Measurements from ENCODE around the gene SLC9C1.

Gene SLC9C1

DNA sequence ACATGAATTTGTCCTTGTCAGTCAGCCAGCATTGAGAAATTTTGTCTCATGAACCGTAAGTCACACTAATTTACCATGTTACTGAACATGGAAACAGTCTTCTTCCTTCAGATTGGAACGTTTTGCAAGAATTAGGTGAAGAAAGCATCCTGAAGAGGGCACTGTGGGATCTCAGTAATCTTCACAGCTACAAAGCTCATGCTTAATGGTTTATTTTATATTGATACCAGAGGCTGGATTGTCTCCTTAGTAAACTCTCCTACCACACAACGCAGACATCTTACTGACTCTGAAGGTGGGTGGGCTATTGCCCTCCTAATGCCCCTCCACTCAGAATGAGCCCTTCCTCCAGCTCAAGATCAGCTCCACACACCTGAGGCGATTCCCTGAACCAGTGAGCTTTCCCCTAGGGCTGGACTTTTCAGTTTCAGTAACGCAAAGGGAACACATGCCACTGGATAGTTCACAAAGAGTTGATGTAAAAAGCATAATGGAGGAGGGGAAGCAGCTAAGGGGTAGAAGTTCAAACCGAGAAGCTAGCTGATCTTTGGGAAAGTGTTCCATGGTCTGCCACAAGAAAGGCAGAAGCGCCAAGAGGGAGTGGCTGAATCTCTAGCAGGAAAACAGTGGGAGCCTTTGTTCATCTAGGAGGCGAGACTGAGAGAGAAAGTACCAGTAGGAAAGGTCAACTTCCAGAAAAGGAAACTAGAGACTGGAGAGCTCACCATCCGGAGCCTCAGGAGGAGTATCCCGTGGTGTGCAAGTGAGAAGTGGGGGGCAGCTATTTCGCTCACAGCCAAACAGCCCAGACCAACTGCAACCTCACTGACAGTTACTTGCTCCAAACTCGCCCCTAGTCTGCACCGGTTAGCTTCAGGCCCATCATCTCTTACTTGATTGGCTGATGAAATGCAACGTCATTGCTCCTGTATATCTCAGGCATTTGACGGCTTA lies at the start of gene SLC9C1:
Gene SLC9C1, minus strand, starts transcription at position 849 of the 954 bp plus-strand sequence. CDS start 7,425 bp downstream, outside the sequence.
- Histone ChIP-seq H3K27ac (ENCODE audit: low read depth in 2 of 2, low read length in 2 of 2) (peak within 1 kb of the TSS; percentile 70 to 79), H3K27me3 (ENCODE audit: control insufficient read depth in 2 of 2, insufficient read depth in 2 of 2, low read length in 2 of 2) (no peaks in the 10 kb centered on the region)

DNA sequence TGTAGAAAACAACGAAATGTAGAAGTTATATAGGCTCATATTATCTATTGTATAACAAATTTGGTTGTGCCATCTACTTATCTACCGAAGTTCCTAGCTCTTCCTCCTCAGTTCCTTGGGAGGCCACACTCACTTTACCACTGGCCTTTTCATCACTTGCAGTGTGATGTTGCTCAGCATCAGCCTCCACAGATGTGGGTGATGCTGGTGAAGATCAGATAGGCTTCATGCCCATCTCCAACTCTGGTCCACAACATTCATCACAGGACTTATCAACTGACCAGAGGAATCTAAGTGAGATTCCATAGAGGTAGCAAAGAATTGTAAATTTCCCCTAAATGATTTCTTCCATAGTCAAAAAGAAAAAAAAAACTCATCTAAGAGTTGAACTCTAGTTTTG lies 47.4 kb upstream of the SLC9C1 start:
- Histone ChIP-seq H3K4me1 (ENCODE audit: control insufficient read depth in 2 of 2, insufficient read depth in 2 of 2, low read length in 2 of 2) (no peaks in the 10 kb centered on the region), H3K4me3 (ENCODE audit: low read length in 2 of 2) (no peak overlapping the region), H3K9ac (ENCODE audit: low read depth in 1 of 2, low read length in 2 of 2) (no peak overlapping the region), H3K9me3 (ENCODE audit: control insufficient read depth in 2 of 2, low read length in 2 of 2) (no peaks in the 10 kb centered on the region), H3K36me3 (ENCODE audit: control insufficient read depth in 2 of 2, insufficient read depth in 2 of 2, low read length in 2 of 2) (peaks cover 0 to 7% of the 10 kb centered on the region in 2 donors), H3K27ac (ENCODE audit: low read depth in 2 of 2, low read length in 2 of 2) (no peak overlapping the region), H3K27me3 (ENCODE audit: control insufficient read depth in 2 of 2, insufficient read depth in 2 of 2, low read length in 2 of 2) (no peaks in the 10 kb centered on the region)

More for the DNA sequence above, at the start of gene SLC9C1:
- Histone ChIP-seq H3K36me3 (ENCODE audit: control insufficient read depth in 2 of 2, insufficient read depth in 2 of 2, low read length in 2 of 2) (no peaks in the 10 kb centered on the region), H3K4me3 (ENCODE audit: low read length in 2 of 2) (peak within 1 kb of the TSS; percentile 77 to 83), H3K4me1 (ENCODE audit: control insufficient read depth in 2 of 2, insufficient read depth in 2 of 2, low read length in 2 of 2) (no peaks in the 10 kb centered on the region), H3K9ac (ENCODE audit: low read depth in 1 of 2, low read length in 2 of 2) (peak within 1 kb of the TSS; percentile 49 to 57), H3K9me3 (ENCODE audit: control insufficient read depth in 2 of 2, low read length in 2 of 2) (no peaks in the 10 kb centered on the region)

DNA sequence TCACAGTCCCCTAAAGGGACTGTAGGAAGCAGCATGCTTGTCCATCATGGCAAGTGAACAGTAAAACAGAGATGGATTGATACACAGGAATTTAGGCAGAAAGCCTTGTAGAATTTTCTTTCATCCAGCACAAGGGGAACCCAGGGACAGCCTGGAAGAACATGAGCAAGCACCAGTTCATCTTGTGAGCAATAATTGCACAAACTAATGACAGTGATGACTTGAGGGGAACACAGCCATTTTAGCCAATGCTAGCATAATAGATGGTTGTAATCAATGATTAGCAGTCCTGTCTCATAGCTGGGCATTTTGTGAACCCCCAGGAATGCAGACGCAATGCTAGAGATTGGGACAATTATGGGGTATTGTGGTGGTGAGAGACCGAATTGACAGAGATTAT lies 45.6 kb upstream of the SLC9C1 start:
- Histone ChIP-seq H3K27me3 (ENCODE audit: control insufficient read depth in 2 of 2, insufficient read depth in 2 of 2, low read length in 2 of 2) (no peaks in the 10 kb centered on the region), H3K4me3 (ENCODE audit: low read length in 2 of 2) (no peak overlapping the region), H3K9me3 (ENCODE audit: control insufficient read depth in 2 of 2, low read length in 2 of 2) (no peaks in the 10 kb centered on the region), H3K27ac (ENCODE audit: low read depth in 2 of 2, low read length in 2 of 2) (no peak overlapping the region), H3K9ac (ENCODE audit: low read depth in 1 of 2, low read length in 2 of 2) (no peak overlapping the region), H3K4me1 (ENCODE audit: control insufficient read depth in 2 of 2, insufficient read depth in 2 of 2, low read length in 2 of 2) (no peaks in the 10 kb centered on the region), H3K36me3 (ENCODE audit: control insufficient read depth in 2 of 2, insufficient read depth in 2 of 2, low read length in 2 of 2) (no peaks in the 10 kb centered on the region)

DNA sequence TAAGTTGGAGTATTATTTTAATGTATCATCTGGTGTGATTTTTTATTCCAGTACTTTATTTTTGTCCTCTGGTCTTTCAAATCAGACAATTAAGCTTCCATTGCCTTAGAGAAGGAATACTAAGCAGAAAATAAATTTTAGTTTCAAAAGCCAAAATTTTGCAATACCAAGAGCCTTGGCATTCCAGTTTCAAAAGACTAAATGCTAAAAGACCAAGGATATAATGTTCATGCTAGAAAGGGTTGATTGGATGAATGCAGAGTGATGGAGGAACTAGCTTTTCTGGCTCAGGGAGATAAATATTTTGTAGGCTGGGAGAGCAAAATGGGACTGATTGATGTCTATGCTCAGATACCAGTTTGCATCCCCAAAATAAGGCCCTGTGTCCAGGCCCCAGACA lies 45.1 kb upstream of the SLC9C1 start:
- no peak overlapping the region for H3K9ac ChIP-seq (ENCODE audit: low read depth in 1 of 2, low read length in 2 of 2)
- peaks cover 0 to under 1% of the 10 kb centered on the region in 2 donors for H3K4me1 ChIP-seq (ENCODE audit: control insufficient read depth in 2 of 2, insufficient read depth in 2 of 2, low read length in 2 of 2)
- no peaks in the 10 kb centered on the region for H3K9me3 ChIP-seq (ENCODE audit: control insufficient read depth in 2 of 2, low read length in 2 of 2)
- no peaks in the 10 kb centered on the region for H3K27me3 ChIP-seq (ENCODE audit: control insufficient read depth in 2 of 2, insufficient read depth in 2 of 2, low read length in 2 of 2)
- H3K36me3 ChIP-seq (ENCODE audit: control insufficient read depth in 2 of 2, insufficient read depth in 2 of 2, low read length in 2 of 2), result no peaks in the 10 kb centered on the region
- H3K27ac ChIP-seq (ENCODE audit: low read depth in 2 of 2, low read length in 2 of 2), result no peak overlapping the region
- no peak overlapping the region for H3K4me3 ChIP-seq (ENCODE audit: low read length in 2 of 2)

DNA sequence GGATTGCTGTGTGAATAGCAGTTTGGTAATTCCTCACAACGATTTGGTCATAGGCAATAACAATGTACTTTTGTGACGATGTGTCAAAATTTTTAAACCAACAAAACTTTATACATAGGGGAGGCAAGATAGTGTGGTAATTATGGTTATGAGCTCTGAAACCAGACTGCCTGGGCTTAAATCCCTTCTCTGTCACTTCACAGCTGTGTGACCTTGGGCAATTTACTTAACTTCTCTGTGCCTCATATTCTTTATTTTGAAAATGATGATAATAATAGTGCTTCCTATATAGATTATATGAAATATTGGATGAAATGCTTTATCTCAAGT lies 44.7 kb upstream of the SLC9C1 start:
- Histone ChIP-seq H3K4me3 (ENCODE audit: low read length in 2 of 2) (no peak overlapping the region), H3K36me3 (ENCODE audit: control insufficient read depth in 2 of 2, insufficient read depth in 2 of 2, low read length in 2 of 2) (no peaks in the 10 kb centered on the region), H3K9me3 (ENCODE audit: control insufficient read depth in 2 of 2, low read length in 2 of 2) (no peaks in the 10 kb centered on the region), H3K9ac (ENCODE audit: low read depth in 1 of 2, low read length in 2 of 2) (no peak overlapping the region), H3K4me1 (ENCODE audit: control insufficient read depth in 2 of 2, insufficient read depth in 2 of 2, low read length in 2 of 2) (peaks cover 0 to 2% of the 10 kb centered on the region in 2 donors), H3K27me3 (ENCODE audit: control insufficient read depth in 2 of 2, insufficient read depth in 2 of 2, low read length in 2 of 2) (no peaks in the 10 kb centered on the region), H3K27ac (ENCODE audit: low read depth in 2 of 2, low read length in 2 of 2) (no peak overlapping the region)

DNA sequence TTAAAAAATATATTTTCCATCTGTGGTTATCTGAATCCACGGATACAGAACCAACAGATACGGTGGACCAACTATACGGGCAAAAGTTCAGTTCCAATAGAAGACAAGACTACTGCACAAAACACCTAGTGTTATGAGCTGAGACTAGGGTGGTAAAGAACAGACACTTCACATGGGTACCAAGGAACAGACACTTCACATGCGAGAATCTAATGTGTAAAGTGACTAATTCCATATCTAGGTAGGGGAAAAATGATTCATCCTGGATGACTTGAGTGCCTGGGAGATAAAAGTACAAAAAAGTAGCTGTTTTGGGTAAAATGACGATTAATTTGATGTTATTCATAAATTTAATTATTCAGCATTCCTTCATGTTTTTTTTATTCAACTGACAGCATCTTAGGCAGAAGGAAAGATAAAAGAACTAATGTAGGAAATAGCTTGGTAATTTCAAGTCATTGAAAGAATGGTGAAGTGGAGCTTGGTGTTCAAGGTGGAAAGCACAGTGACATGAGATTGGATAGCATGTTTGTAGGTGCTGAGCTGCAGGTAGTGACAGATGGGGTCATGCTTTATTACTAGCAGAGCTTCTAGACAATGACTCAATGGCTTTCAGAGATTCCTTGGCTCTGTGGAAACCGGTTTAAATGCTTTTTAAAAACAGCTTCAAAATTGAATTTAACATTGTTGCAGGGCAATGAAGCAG lies 44.2 kb upstream of the SLC9C1 start:
- H3K4me3 ChIP-seq (ENCODE audit: low read length in 2 of 2), result no peak overlapping the region
- no peaks in the 10 kb centered on the region for H3K27me3 ChIP-seq (ENCODE audit: control insufficient read depth in 2 of 2, insufficient read depth in 2 of 2, low read length in 2 of 2)
- no peak overlapping the region for H3K9ac ChIP-seq (ENCODE audit: low read depth in 1 of 2, low read length in 2 of 2)
- peaks cover 0 to 2% of the 10 kb centered on the region in 2 donors for H3K4me1 ChIP-seq (ENCODE audit: control insufficient read depth in 2 of 2, insufficient read depth in 2 of 2, low read length in 2 of 2)
- H3K27ac ChIP-seq (ENCODE audit: low read depth in 2 of 2, low read length in 2 of 2), result no peak overlapping the region
- no peaks in the 10 kb centered on the region for H3K9me3 ChIP-seq (ENCODE audit: control insufficient read depth in 2 of 2, low read length in 2 of 2)
- H3K36me3 ChIP-seq (ENCODE audit: control insufficient read depth in 2 of 2, insufficient read depth in 2 of 2, low read length in 2 of 2), result no peaks in the 10 kb centered on the region

DNA sequence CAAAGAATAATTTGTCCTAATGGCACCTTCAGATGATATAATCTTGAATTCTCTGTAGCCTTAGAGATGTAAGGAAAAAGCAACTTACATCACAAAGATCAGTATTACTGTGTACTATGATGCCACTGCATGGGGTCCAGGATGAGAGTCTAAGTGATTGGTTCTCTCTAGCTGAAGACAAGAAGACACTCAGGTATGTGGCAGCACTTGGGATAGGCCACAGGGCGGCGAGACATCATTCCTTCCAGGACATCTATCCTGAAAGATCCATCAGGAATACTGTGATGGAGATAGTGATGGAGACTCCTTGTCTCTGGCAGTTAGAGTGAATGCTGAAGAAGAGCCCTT lies 41.4 kb upstream of the SLC9C1 start:
- H3K9ac ChIP-seq (ENCODE audit: low read depth in 1 of 2, low read length in 2 of 2), result no peak overlapping the region
- H3K27me3 ChIP-seq (ENCODE audit: control insufficient read depth in 2 of 2, insufficient read depth in 2 of 2, low read length in 2 of 2), result no peaks in the 10 kb centered on the region
- H3K27ac ChIP-seq (ENCODE audit: low read depth in 2 of 2, low read length in 2 of 2), result no peak overlapping the region
- no peaks in the 10 kb centered on the region for H3K9me3 ChIP-seq (ENCODE audit: control insufficient read depth in 2 of 2, low read length in 2 of 2)
- H3K36me3 ChIP-seq (ENCODE audit: control insufficient read depth in 2 of 2, insufficient read depth in 2 of 2, low read length in 2 of 2), result no peaks in the 10 kb centered on the region
- peaks cover 0 to 2% of the 10 kb centered on the region in 2 donors for H3K4me1 ChIP-seq (ENCODE audit: control insufficient read depth in 2 of 2, insufficient read depth in 2 of 2, low read length in 2 of 2)
- H3K4me3 ChIP-seq (ENCODE audit: low read length in 2 of 2), result no peak overlapping the region

DNA sequence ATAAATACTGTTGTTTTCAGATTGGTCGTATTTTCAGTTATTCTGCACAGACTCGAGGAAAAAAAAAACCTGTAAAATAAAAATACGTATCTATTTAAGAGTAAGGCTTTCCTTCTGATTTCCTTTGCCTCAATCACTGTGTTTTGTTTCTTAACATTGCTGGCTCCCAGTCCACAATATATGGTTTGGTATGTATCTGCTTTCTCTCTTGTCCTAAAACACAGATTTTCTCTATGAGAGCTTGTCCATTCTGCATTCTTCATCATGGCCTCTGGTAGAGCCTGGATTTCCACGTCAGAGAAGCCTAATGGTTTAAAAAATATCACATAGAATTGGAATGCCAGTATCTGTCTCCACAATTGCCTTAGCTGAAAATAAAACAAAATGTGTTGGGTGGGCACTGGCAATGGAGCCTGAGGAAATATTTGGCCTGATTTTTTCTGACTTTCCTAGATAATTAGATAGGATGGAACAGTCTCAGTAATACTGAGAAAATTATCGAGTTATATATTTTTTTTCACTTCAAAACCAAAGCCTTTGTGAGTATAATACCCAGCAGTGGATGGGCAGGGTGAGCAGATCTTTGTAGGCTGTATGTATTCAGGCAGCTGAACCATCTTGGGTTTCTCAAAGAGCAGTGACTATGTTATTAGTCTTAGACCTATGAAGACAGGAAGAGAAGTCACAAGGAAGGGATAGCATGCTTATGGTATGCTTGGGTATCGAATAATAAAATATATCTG lies 40.8 kb upstream of the SLC9C1 start:
- Histone ChIP-seq H3K9ac (ENCODE audit: low read depth in 1 of 2, low read length in 2 of 2) (no peak overlapping the region), H3K27ac (ENCODE audit: low read depth in 2 of 2, low read length in 2 of 2) (peak overlapping the region in 1 of 2 donors; percentile 12), H3K27me3 (ENCODE audit: control insufficient read depth in 2 of 2, insufficient read depth in 2 of 2, low read length in 2 of 2) (no peaks in the 10 kb centered on the region), H3K4me3 (ENCODE audit: low read length in 2 of 2) (peak overlapping the region; percentile 74 to 83), H3K4me1 (ENCODE audit: control insufficient read depth in 2 of 2, insufficient read depth in 2 of 2, low read length in 2 of 2) (peaks cover 0 to 2% of the 10 kb centered on the region in 2 donors), H3K36me3 (ENCODE audit: control insufficient read depth in 2 of 2, insufficient read depth in 2 of 2, low read length in 2 of 2) (no peaks in the 10 kb centered on the region), H3K9me3 (ENCODE audit: control insufficient read depth in 2 of 2, low read length in 2 of 2) (no peaks in the 10 kb centered on the region)

DNA sequence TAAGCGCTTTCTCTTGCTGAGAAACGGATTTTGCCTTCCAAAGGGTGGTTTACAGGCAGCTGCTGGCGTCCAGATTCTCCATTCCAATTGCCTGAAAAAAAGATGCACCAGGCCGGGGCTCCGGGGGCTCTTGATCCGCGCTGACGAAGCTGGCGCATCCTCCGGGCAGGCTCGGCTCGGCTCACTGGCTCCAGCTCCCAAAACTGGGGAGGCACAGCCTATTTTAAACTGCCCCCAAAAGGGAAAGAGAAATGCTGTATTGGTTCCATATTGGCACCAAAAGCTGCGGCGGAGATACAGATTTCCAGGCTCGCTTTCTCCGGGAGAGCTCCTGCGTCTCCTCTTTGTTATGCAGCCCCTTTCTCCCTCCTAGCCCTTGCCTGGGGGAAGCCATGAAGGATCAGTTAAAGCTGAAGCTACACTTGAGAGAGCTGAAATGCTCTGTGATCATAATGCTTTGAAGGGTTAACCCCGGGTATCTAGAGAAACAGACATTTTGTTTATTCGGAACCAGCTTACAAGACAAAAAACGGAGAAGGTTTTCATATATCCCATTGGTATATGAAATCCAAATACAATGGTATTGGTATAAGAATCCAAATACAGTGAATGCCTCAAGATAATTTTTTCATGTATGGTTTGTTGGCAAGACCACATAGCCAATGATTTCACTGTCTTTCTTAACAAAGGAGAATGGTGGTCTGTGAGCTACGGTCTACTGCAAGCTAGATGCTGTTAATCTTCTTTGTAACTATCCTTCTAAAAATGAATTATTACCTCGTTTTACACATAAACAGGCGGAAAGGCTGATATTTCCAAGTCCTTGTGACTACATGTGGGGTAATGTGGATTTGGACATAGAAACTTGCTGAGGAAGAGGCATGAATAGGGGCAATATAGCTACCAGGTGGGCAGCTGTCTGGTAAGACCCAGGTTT lies 39.6 kb upstream of the SLC9C1 start:
- Histone ChIP-seq H3K9me3 (ENCODE audit: control insufficient read depth in 2 of 2, low read length in 2 of 2) (no peaks in the 10 kb centered on the region), H3K9ac (ENCODE audit: low read depth in 1 of 2, low read length in 2 of 2) (peak overlapping the region; percentile 65 to 70)

More for the DNA sequence above, 39.6 kb upstream of the SLC9C1 start:
- peak overlapping the region; percentile 74 to 83 for H3K4me3 ChIP-seq (ENCODE audit: low read length in 2 of 2)
- H3K4me1 ChIP-seq (ENCODE audit: control insufficient read depth in 2 of 2, insufficient read depth in 2 of 2, low read length in 2 of 2), result peaks cover 0 to 2% of the 10 kb centered on the region in 2 donors
- H3K36me3 ChIP-seq (ENCODE audit: control insufficient read depth in 2 of 2, insufficient read depth in 2 of 2, low read length in 2 of 2), result no peaks in the 10 kb centered on the region
- H3K27ac ChIP-seq (ENCODE audit: low read depth in 2 of 2, low read length in 2 of 2), result peak overlapping the region; percentile 67 to 73
- no peaks in the 10 kb centered on the region for H3K27me3 ChIP-seq (ENCODE audit: control insufficient read depth in 2 of 2, insufficient read depth in 2 of 2, low read length in 2 of 2)

Measured in mucosa of rectum (tissue), 2 donors.